Urothelium cell line (cell line): ENCODE data around the gene TRDMT1.
"Not testable (repeated sequence)": the region's sequence is repeated elsewhere in the genome, so short reads cannot be mapped to it uniquely, and the experiment has no call there.

Experiments used
- DNase-seq: peaks from one replicate; pipeline ENCODE4 v3.0.0; 2011; ENCODE audit warnings: low spot score, mixed read lengths
- FAIRE-seq: peaks from 2 replicates; lab custom pipeline; 2011; peaks lifted over from hg19 to GRCh38; lab: Jason Lieb, UNC

The TRDMT1 gene

DNA sequence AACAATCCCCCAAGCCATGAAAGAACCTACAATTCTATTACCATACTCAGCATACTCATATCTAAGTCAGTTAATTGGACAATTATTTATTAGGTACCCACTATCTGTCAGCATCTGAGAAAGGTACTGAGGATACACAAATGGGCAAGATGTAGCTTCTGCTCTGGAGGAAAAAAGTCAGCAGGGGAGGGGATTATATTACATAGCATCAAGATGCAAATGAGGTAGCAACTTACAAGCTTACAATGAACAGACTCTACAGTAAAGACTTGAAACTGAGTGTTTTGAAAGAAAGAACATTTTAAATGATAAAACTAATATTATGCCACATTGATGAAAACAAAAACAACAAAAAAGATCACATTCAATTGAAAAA, 61.1 kb downstream of the TRDMT1 start:
- DNase-seq, result no peak
- no peak for FAIRE-seq

DNA sequence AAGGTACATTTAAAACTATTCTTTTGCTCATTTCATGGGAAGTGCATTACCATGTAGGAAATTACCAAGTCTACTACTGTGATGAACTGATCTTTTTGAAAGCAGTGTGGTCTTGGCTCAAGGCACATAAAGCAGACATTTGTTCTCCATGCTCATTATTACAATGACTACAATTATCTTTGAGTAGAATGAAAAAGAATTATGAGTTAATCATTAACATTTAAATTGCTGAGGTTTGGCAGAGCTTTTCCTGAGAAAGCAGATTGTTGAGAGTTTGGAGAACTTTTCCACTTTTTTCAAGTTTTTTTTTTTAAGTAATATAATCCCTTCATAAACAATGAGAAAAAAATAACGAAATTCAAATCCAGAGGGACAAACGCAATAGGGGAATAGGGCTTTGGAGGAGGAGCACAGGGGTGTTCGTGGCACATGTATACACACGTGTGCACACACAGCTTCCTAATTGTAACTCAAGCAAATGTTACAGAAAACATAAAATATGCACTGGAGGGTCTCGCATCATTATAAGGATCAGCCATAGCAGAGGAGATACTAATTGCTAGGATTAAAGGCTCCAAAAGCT, 62.9 kb downstream of the TRDMT1 start:
- no peak for FAIRE-seq
- DNase-seq, result no peak

DNA sequence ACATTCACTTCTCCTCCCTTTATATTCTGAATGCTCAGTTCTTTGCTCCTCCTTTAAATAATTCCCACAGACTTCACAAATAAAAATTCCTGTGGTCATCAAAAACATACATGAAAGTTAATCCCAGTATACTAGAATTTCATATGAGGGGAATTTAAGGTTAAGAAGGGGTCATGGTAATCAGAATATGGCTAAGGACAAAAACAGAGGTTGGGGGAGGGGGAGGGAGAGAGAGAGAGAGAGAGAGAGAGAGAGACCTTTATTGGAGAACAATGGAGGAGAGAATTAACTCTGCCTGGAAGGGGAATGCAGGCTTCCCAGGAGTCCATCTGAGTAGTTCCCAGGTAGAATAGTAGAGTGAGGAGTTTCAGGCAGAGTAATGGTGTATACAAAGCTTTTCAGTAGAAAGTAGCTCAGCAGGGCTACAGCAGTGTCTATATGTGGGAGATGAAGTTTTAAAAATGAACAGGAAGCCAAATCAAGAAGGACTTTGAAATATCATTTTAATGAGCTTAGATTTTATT, 66.7 kb downstream of the TRDMT1 start:
- FAIRE-seq (no peak), DNase-seq (no peak)

GRCh38 chr10:17134282-17134681, 67.2 kb downstream of the TRDMT1 start:
- no peak for DNase-seq
- FAIRE-seq, result no peak

- DNase-seq (no peak), FAIRE-seq (no peak)
Measured at GRCh38 chr10:17129741-17130140, 71.7 kb downstream of the TRDMT1 start, which contains the start of gene CUBN. CUBN (minus strand) TSS chr10:17129811; CDS start chr10:17129765, 46 bp downstream.

GRCh38 chr10:17128261-17128660, 73.2 kb downstream of the TRDMT1 start:
- FAIRE-seq (no peak), DNase-seq (no peak)

GRCh38 chr10:17126327-17126726, 75.1 kb downstream of the TRDMT1 start:
- peak; percentile 27 for FAIRE-seq

GRCh38 chr10:17125206-17125893, 76.1 kb downstream of the TRDMT1 start:
- DNase-seq, result no peak
- no peak for FAIRE-seq

More at GRCh38 chr10:17126327-17126726, 75.1 kb downstream of the TRDMT1 start:
- no peak for DNase-seq

GRCh38 chr10:17123961-17124360, 77.5 kb downstream of the TRDMT1 start:
- FAIRE-seq (no peak), DNase-seq (no peak)

DNA sequence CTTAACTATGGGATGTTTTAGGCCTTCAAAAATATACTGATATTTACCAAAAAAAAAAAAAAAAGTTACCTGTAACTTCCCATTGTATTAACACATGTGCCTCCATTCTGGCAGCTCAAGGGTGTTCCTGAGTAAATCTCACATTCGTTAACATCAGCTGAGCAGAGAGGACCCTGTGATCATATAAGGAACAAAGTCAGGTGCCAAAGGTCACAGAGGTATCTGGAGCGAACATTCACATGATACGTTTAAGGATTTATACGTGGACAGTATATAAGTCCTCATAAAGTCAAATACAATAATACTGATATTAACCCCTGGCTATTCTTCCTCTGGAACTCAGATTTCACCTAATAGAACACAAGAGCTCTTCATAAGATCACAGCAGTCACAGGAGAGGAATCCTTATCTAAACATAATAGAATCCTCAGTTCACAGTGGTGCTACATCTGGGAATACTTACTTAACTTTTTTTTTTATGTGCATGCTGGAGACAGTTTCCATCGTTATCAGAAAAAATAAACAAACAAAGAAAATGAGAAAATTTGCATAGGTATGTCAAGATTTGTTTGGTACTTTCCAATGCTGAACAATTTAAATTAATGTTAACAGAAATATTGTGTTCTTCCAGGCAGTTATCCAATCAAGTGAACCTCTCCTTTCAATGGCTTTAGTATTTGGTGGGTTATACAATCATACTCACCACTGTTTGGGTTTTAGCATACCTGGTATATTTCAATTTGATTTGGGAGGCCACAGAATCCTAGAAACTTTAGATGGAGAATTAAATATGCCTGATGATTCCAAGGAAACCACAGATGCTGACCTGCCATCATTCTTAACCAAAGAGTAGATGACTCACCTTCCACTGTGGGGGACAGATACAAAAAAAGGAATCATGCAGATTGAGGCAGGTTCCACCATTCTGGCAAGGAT, 78.5 kb downstream of the TRDMT1 start:
- FAIRE-seq, result no peak
- DNase-seq, result peak; percentile 62

DNA sequence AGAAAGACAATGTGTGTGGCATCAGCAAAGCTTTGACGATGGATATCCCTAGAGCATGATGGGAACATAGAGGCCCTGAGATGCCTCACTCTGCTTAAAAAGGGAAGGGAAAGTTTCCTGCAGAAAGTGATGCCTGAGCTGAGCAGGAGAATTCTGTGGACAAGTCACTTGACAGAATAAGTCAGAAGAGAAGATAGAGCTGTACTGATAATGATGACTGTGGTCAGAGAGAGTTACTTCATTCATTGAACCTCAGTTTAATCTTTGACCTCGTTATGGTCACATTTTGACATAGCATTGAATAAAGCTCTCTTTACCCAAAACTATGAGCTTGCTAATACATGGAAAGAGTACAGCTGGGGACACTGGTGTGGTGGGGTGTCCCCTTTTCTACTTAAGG, 79.4 kb downstream of the TRDMT1 start:
- FAIRE-seq, result no peak
- no peak for DNase-seq

- DNase-seq, result no peak
- no peak for FAIRE-seq
Measured at GRCh38 chr10:17120694-17121093, 80.8 kb downstream of the TRDMT1 start.

DNA sequence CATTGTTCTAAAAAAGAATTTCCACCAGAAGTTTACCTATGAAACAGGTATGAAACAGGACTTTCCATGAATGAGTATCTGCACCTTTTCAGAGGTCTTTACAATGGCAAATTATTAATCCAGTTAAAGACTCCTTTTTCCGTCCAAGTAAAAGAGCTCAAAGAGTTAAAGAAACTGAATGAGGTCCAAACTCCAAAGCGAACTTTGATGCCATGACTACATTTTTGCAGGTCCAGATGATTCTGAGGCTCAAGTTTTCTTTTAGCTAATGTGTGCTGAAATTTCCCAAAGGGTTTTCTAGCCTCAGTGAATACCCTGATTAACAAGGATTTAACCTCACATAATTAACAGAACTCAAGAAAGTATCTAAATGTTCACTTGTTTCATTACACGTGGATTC, 81.6 kb downstream of the TRDMT1 start:
- no peak for FAIRE-seq
- DNase-seq, result no peak

GRCh38 chr10:17116193-17116592, 85.3 kb downstream of the TRDMT1 start:
- FAIRE-seq (no peak), DNase-seq (no peak)

DNA sequence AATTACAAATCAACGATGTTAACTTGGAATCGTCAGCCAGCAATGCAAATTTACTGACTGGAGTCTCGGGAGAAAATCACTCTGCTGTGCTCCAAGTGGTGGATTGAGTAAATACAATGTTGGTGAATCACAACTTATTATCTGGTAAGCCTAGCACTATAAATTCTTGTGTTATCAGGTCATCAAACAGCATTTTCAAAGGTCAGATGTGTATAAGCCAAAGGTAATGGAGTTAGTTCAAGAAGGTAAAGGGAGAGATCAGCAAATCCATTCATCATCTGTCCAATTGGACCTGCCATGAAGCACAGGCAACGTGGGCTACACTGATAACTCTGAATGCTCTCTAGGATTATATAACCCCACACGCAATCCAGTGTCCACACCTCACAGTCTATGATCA, 85.8 kb downstream of the TRDMT1 start:
- peak; percentile 61 for FAIRE-seq
- peak; percentile 65 for DNase-seq

- FAIRE-seq, result not testable (repeated sequence)
- peak; percentile 71 for DNase-seq
Measured at GRCh38 chr10:17114878-17115444, 86.5 kb downstream of the TRDMT1 start.

- FAIRE-seq, result peak; percentile 35
- DNase-seq, result no peak
Measured at GRCh38 chr10:17113889-17114540, 87.5 kb downstream of the TRDMT1 start.

DNA sequence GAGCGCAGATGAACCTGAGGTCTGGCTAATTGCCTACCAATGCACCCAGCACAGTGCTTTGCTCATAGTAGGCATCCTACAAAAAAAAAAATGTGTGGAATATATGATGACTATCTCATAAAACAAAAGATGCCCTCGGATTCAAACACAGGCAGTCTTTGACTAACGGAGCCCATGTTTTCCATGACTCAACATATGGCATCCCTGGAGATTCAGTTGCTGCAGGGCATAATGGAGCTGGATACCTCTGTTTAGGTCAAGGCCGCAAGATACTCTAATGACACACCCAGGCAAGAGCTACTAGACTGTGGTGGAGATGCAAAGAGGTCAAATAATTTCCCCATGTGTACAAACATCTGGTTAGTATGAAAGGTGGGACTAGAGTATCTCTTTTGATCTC, 88.1 kb downstream of the TRDMT1 start:
- FAIRE-seq, result no peak
- no peak for DNase-seq

DNA sequence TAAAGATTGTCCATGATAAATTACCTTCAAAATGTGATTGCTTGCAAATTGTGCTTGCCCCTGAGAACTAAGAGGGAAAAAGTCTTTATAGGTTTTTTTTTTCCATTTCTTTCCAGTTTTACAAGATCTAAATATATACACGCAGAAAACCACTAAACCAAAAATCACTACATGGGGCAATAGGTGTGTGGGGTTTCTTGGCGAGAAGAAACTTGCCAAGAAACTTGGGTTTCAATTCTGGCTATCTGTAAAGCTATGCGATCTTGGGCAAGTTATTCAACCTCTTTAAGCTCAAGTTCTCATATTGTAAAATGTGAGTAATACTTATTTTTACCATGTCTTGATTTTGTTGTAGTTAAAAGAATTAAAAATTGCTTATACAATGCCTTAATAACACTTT, 88.9 kb downstream of the TRDMT1 start:
- no peak for DNase-seq
- no peak for FAIRE-seq

DNA sequence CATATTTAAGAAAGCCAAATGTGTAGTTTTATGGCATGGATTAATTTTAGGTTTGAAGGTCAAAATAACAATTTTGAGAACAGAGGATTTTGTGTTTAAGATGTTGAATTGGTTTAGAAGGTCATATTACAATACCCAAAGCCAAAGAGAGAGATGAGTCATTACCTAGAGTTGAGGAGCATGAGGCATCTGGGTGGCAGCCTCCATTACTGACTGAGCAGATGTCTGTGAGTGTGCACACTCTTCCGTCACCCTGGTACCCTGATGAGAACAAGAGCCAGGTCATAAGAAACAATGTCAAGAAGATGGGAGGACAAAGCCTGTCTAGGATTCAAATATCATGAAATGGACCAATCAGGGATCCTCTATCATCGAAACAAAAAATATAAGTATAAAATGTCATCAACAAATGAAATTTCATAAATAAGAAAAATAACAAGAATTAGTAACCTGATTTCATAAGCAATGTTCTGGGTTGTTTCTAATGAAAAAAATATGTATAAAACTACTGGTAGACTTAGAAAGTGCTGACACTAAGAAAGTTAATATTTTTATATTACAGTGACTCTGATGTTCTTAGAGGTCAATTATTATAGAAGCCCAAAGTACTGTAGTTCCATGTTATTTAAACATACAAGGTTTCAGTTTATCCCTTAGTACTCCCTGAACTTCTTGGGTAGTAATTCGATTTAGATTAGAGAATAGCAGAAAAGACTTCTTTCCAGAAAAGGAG, 91.8 kb downstream of the TRDMT1 start:
- DNase-seq (peak; percentile 72), FAIRE-seq (no peak)
